Measurements from ENCODE around the gene SLC6A18.

SLC6A18 gene

DNA sequence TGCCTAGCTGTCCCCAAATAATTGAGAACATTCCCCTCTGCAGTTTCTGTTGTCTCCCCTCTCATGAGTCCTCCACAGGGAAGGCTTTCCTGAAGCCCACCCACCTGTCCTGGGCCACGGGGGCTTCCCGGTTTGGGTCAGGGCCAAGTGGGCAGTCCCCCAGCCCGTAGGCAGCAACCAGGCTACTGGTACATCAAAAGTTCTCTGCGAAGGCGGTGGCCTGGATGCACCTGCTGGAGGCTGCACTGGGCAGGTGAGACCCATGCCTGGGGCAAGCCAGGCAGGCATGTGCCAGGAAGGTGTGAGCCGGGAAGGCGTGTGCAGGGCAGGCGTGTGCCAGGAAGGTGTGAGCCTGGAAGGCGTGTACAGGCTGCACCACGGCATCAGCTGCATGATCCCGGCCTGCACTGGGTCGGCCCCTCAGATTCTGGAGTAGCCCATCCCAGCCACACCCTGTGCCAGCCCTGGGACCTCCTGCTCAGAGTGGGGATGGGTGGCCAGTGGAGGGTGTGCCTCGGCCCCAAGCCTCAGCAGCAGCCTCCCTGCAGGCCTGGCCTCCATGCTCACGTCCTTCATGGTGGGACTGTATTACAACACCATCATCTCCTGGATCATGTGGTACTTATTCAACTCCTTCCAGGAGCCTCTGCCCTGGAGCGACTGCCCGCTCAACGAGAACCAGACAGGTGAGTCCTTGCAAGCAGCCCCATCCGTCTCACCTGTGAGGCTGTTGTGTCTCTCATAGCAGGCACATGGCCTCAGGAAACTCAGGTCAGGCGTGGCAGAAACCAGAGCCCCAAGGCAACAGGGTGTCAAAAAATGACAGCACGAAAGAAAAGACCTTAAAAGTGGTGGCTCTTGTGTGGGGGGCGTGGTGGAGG, 15.0 kb upstream of the SLC6A18 start:
- H3K4me3 ChIP-seq (ENCODE audit: low read depth, low read length) = no peak overlapping the region
- in situ Hi-C loops (cut with HindIII; ENCODE audit: low pct_ligation_motif_present, low sequenced_read_pairs) = loop anchor here (25.0 kb wide), 1 partner anchor 102 kb away; no protein-coding TSS in a partner anchor
- H3K27me3 ChIP-seq (replicated peaks) = peaks cover 23% of the 10 kb centered on the region
- TF ChIP-seq, protein P1, sequence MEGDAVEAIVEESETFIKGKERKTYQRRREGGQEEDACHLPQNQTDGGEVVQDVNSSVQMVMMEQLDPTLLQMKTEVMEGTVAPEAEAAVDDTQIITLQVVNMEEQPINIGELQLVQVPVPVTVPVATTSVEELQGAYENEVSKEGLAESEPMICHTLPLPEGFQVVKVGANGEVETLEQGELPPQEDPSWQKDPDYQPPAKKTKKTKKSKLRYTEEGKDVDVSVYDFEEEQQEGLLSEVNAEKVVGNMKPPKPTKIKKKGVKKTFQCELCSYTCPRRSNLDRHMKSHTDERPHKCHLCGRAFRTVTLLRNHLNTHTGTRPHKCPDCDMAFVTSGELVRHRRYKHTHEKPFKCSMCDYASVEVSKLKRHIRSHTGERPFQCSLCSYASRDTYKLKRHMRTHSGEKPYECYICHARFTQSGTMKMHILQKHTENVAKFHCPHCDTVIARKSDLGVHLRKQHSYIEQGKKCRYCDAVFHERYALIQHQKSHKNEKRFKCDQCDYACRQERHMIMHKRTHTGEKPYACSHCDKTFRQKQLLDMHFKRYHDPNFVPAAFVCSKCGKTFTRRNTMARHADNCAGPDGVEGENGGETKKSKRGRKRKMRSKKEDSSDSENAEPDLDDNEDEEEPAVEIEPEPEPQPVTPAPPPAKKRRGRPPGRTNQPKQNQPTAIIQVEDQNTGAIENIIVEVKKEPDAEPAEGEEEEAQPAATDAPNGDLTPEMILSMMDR (IDR thresholded peaks at IDR 0.05; ENCODE audit: low read depth, low read length, missing control alignments) = no peak
- H3K27ac ChIP-seq = no peak overlapping the region
- no peak for DNase-seq
- H3K36me3 ChIP-seq (replicated peaks) = no peaks in the 10 kb centered on the region

DNA sequence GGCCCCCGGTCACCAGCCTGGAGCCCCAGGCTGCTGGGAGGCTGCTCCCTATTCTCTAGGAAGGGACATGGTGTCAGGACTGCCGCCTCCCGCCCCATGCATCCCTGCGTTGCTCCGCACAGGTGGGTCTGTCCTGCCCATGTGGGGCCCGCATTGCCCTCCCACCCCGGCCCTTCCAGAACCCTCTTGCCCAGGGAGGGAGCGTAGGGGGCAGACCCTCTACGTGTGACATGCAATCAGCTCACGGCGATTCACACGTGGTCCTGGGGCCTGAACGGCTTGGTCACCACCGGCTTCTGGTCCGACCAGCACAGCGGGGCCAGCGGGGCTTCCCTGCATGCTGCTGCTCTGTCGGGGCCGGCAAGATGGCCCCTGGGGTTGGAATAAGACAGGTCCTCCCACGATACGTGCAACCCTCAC, 14.3 kb upstream of the SLC6A18 start:
- H3K4me3 ChIP-seq (ENCODE audit: low read depth, low read length) = no peak overlapping the region
- no peak for DNase-seq
- no peaks in the 10 kb centered on the region for H3K36me3 ChIP-seq (replicated peaks)
- in situ Hi-C loops (cut with HindIII; ENCODE audit: low pct_ligation_motif_present, low sequenced_read_pairs) = loop anchor here (25.0 kb wide), 1 partner anchor 101 kb away; no protein-coding TSS in a partner anchor
- TF ChIP-seq, protein P1 (IDR thresholded peaks at IDR 0.05; ENCODE audit: low read depth, low read length, missing control alignments) = no peak
- no peak overlapping the region for H3K27ac ChIP-seq
- H3K27me3 ChIP-seq (replicated peaks) = peaks cover 17% of the 10 kb centered on the region

GRCh38 chr5:1211701-1212100, 13.5 kb upstream of the SLC6A18 start:
- peaks cover 10% of the 10 kb centered on the region for H3K27me3 ChIP-seq (replicated peaks)
- TF ChIP-seq, protein P1 (IDR thresholded peaks at IDR 0.05; ENCODE audit: low read depth, low read length, missing control alignments) = no peak

DNA sequence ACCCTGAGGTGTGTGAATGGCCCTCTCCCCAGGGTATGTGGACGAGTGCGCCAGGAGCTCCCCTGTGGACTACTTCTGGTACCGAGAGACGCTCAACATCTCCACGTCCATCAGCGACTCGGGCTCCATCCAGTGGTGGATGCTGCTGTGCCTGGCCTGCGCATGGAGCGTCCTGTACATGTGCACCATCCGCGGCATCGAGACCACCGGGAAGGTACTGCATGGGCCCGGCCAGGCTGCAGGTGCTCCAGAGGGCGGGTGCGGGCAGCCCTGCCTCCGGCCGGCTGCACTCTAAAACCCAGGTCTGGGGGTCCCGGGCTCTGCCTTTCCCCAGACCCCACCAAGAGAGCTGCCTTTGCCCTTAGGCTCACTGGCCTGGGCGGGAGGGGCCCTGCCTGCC, 12.9 kb upstream of the SLC6A18 start:
- TF ChIP-seq, protein P1 (IDR thresholded peaks at IDR 0.05; ENCODE audit: low read depth, low read length, missing control alignments) = no peak
- Histone ChIP-seq H3K27me3 (replicated peaks) (peaks cover 5% of the 10 kb centered on the region), H3K36me3 (replicated peaks) (no peaks in the 10 kb centered on the region), H3K27ac (no peak overlapping the region), H3K4me3 (ENCODE audit: low read depth, low read length) (no peak overlapping the region)
- no peak for DNase-seq
- in situ Hi-C loops (cut with HindIII; ENCODE audit: low pct_ligation_motif_present, low sequenced_read_pairs) = loop anchor here (25.0 kb wide), 1 partner anchor 100 kb away; no protein-coding TSS in a partner anchor

More at GRCh38 chr5:1211701-1212100, 13.5 kb upstream of the SLC6A18 start:
- DNase-seq = no peak
- in situ Hi-C loops (cut with HindIII; ENCODE audit: low pct_ligation_motif_present, low sequenced_read_pairs) = loop anchor here (25.0 kb wide), 1 partner anchor 101 kb away; no protein-coding TSS in a partner anchor
- no peak overlapping the region for H3K4me3 ChIP-seq (ENCODE audit: low read depth, low read length)
- no peak overlapping the region for H3K27ac ChIP-seq
- H3K36me3 ChIP-seq (replicated peaks) = no peaks in the 10 kb centered on the region

DNA sequence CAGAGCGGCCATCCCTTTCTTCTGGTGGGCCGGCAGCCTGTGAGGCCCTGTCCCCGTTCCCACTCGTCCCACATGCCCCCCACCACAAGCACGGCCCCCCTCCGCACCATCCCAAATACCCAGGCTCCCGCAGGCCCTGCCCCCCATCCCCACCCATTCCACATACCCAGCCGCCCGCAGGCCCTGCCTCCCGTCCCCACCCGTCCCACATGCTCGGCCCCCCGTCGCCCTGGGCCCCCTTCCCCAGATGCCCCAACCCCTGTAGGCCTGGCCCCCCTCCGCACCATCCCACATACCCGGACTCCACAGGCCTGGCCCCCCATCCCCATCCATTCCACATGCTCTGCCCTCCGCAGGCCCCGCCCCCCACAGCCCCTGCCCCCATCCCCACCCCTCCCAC, 12.3 kb upstream of the SLC6A18 start:
- in situ Hi-C loops (cut with HindIII; ENCODE audit: low pct_ligation_motif_present, low sequenced_read_pairs) = loop anchor here (25.0 kb wide), 1 partner anchor 99 kb away; no protein-coding TSS in a partner anchor
- TF ChIP-seq, protein P1 (IDR thresholded peaks at IDR 0.05; ENCODE audit: low read depth, low read length, missing control alignments) = no peak
- no peak overlapping the region for H3K27ac ChIP-seq
- no peaks in the 10 kb centered on the region for H3K36me3 ChIP-seq (replicated peaks)
- DNase-seq = no peak
- H3K4me3 ChIP-seq (ENCODE audit: low read depth, low read length) = no peak overlapping the region
- peaks cover 2% of the 10 kb centered on the region for H3K27me3 ChIP-seq (replicated peaks)

Measured in brain microvascular endothelial cell (primary cell).